ENCODE data around the gene LACTB. TPM values are rescaled to one million over a fixed set of nuclear protein-coding genes. Genes with fewer than 3 reads are reported as not detected.
A peak's percentile ranks its signal among the peaks of the same experiment; 100 is the strongest.

The LACTB gene
- total RNA-seq, 2 donors from 2014 or later: 13.3 to 14.9 TPM

- H3K9me3 Mint-ChIP-seq: no peaks in the 10 kb centered on the region
- Histone ChIP-seq H3K4me1 (ENCODE audit: control insufficient read depth, insufficient read depth, low read length) (no peaks in the 10 kb centered on the region), H3K9ac (ENCODE audit: extremely low read depth, low read length, poor library complexity, severe bottlenecking) (no peak overlapping the region), H3K36me3 (ENCODE audit: control insufficient read depth, insufficient read depth, low read length) (no peaks in the 10 kb centered on the region), H3K4me3 (ENCODE audit: low read length) (no peak overlapping the region), H3K27me3 (ENCODE audit: control insufficient read depth, insufficient read depth, low read length, poor library complexity, severe bottlenecking) (no peaks in the 10 kb centered on the region), H3K27ac (ENCODE audit: low read depth, low read length) (no peak overlapping the region), H3K9me3 (ENCODE audit: control insufficient read depth, low read length) (no peaks in the 10 kb centered on the region)
- H3K4me1 Mint-ChIP-seq: peaks cover 7% of the 10 kb centered on the region
- no peaks in the 10 kb centered on the region for H3K27me3 Mint-ChIP-seq (ENCODE audit: insufficient read depth)
- no peak overlapping the region for H3K27ac Mint-ChIP-seq
- TF ChIP-seq CTCF (conservative IDR thresholded peaks at IDR 0.05): no peak
- no peak overlapping the region for H3K4me3 Mint-ChIP-seq
- no peak for DNase-seq
- 86 to 96% methylated on average over 2 of the region's 2 CpGs for WGBS, 2 experiments (ENCODE audit: insufficient coverage in 1 of 2, insufficient read length in 1 of 2)
- no peaks in the 10 kb centered on the region for H3K36me3 Mint-ChIP-seq (ENCODE audit: low read depth)
Measured at GRCh38 chr15:63166219-63166618, 44.6 kb downstream of the LACTB start.

GRCh38 chr15:63169788-63170187, 48.1 kb downstream of the LACTB start:
- H3K27ac Mint-ChIP-seq: no peak overlapping the region
- H3K4me3 ChIP-seq (ENCODE audit: low read length): no peak overlapping the region
- no peaks in the 10 kb centered on the region for H3K36me3 ChIP-seq (ENCODE audit: control insufficient read depth, insufficient read depth, low read length)
- H3K4me3 Mint-ChIP-seq: no peak overlapping the region
- no peaks in the 10 kb centered on the region for H3K27me3 ChIP-seq (ENCODE audit: control insufficient read depth, insufficient read depth, low read length, poor library complexity, severe bottlenecking)
- no peak overlapping the region for H3K9ac ChIP-seq (ENCODE audit: extremely low read depth, low read length, poor library complexity, severe bottlenecking)
- TF ChIP-seq CTCF (conservative IDR thresholded peaks at IDR 0.05): no peak
- H3K4me1 ChIP-seq (ENCODE audit: control insufficient read depth, insufficient read depth, low read length): peaks cover 4% of the 10 kb centered on the region
- no peak for DNase-seq
- peaks cover 11% of the 10 kb centered on the region for H3K4me1 Mint-ChIP-seq
- 93 to 100% methylated on average over 2 of the region's 2 CpGs for WGBS, 2 experiments (ENCODE audit: insufficient coverage in 1 of 2, insufficient read length in 1 of 2)
- H3K27me3 Mint-ChIP-seq (ENCODE audit: insufficient read depth): no peaks in the 10 kb centered on the region
- H3K36me3 Mint-ChIP-seq (ENCODE audit: low read depth): no peaks in the 10 kb centered on the region
- no peaks in the 10 kb centered on the region for H3K9me3 ChIP-seq (ENCODE audit: control insufficient read depth, low read length)
- H3K9me3 Mint-ChIP-seq: no peaks in the 10 kb centered on the region
- no peak overlapping the region for H3K27ac ChIP-seq (ENCODE audit: low read depth, low read length)

- Mint-ChIP-seq H3K27ac (no peak overlapping the region), H3K27me3 (ENCODE audit: insufficient read depth) (no peaks in the 10 kb centered on the region), H3K36me3 (ENCODE audit: low read depth) (no peaks in the 10 kb centered on the region), H3K9me3 (no peaks in the 10 kb centered on the region), H3K4me3 (no peak overlapping the region), H3K4me1 (peaks cover 13% of the 10 kb centered on the region)
- Histone ChIP-seq H3K9ac (ENCODE audit: extremely low read depth, low read length, poor library complexity, severe bottlenecking) (no peak overlapping the region), H3K27me3 (ENCODE audit: control insufficient read depth, insufficient read depth, low read length, poor library complexity, severe bottlenecking) (no peaks in the 10 kb centered on the region), H3K4me3 (ENCODE audit: low read length) (no peak overlapping the region), H3K4me1 (ENCODE audit: control insufficient read depth, insufficient read depth, low read length) (peaks cover 4% of the 10 kb centered on the region), H3K9me3 (ENCODE audit: control insufficient read depth, low read length) (no peaks in the 10 kb centered on the region), H3K36me3 (ENCODE audit: control insufficient read depth, insufficient read depth, low read length) (no peaks in the 10 kb centered on the region), H3K27ac (ENCODE audit: low read depth, low read length) (peak overlapping the region; percentile 3)
- DNase-seq: no peak
- TF ChIP-seq CTCF (conservative IDR thresholded peaks at IDR 0.05): no peak
- 81 to 86% methylated on average over 3 to 5 of the region's 5 CpGs for WGBS, 2 experiments (ENCODE audit: insufficient coverage in 1 of 2, insufficient read length in 1 of 2)
Measured at GRCh38 chr15:63172376-63172775, 50.7 kb downstream of the LACTB start.
